Measurements from ENCODE around the gene LRRFIP1.

- TF ChIP-seq, protein P1, sequence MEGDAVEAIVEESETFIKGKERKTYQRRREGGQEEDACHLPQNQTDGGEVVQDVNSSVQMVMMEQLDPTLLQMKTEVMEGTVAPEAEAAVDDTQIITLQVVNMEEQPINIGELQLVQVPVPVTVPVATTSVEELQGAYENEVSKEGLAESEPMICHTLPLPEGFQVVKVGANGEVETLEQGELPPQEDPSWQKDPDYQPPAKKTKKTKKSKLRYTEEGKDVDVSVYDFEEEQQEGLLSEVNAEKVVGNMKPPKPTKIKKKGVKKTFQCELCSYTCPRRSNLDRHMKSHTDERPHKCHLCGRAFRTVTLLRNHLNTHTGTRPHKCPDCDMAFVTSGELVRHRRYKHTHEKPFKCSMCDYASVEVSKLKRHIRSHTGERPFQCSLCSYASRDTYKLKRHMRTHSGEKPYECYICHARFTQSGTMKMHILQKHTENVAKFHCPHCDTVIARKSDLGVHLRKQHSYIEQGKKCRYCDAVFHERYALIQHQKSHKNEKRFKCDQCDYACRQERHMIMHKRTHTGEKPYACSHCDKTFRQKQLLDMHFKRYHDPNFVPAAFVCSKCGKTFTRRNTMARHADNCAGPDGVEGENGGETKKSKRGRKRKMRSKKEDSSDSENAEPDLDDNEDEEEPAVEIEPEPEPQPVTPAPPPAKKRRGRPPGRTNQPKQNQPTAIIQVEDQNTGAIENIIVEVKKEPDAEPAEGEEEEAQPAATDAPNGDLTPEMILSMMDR (IDR thresholded peaks at IDR 0.05), result no peak
- TF ChIP-seq POLR2A (IDR thresholded peaks at IDR 0.05; ENCODE audit: low read depth) (no peak), POLR2AphosphoS5 (IDR thresholded peaks at IDR 0.05) (no peak)
Measured at GRCh38 chr2:237643066-237643465, 15.7 kb downstream of the LRRFIP1 start.

Measured in esophagus muscularis mucosa (tissue), 3 donors.